H1 (cell line): ENCODE measurements around the gene PTPRD. TPM values are rescaled to one million over a fixed set of nuclear protein-coding genes. Genes with fewer than 3 reads are reported as not detected.

Source experiments
- CHD1 ChIP-seq: IDR thresholded peaks from 2 replicates; pipeline ENCODE4 v1.6.1; 2012; ENCODE audit warnings: low read depth, low read length, improper control_type of control experiment
- E2F6 ChIP-seq: IDR thresholded peaks from 2 replicates; pipeline ENCODE4 v1.6.1; 2012; ENCODE audit warnings: inconsistent platforms
- RFX5 ChIP-seq: IDR thresholded peaks from 2 replicates; pipeline ENCODE4 v1.6.1; 2011; ENCODE audit warnings: low read depth, low read length, improper control_type of control experiment, borderline replicate concordance
- SP4 ChIP-seq: IDR thresholded peaks from 2 replicates; pipeline ENCODE4 v1.6.1; 2012; ENCODE audit warnings: low read length, inconsistent platforms
- polyA plus RNA-seq, 7 experiments: library from polyadenylated mRNA; depleted of rRNA in 3 of 7; stranded (reverse) in 5 of 7; unstranded in 2 of 7; fragments of >200 nt in 5 of 7; fragments of 200-250 nt in 2 of 7; gene quantifications; 1 replicate in 5 of 7; 2 replicates in 1 of 7; 4 replicates in 1 of 7; pipeline versions ENCODE4 v1.2.1 to v1.2.3, GENCODE V29; 2011 to 2013; ENCODE audit warnings: missing spikeins in 2 of 7, mixed read lengths in 2 of 7
- total RNA-seq: library from RNA; stranded (reverse); fragmentation: NEBNext Ultra II Directional; extraction: Animal tissue kit (Norgen Biotek cat#: 25700); gene quantifications from 2 replicates; pipeline ENCODE4 v1.2.1, GENCODE V29; 2021

Gene PTPRD
- total and polyA plus RNA-seq, 2 of the 8 experiments (the other 6 are each of a cell fraction or from before 2014, with no cell fraction given), result 17.2 to 77.0 TPM

- no peak for TF ChIP-seq E2F6
- no peak for TF ChIP-seq RFX5
- no peak for TF ChIP-seq CHD1
- no peak for TF ChIP-seq SP4
Measured at GRCh38 chr9:8484597-8485191, 2128.1 kb downstream of the PTPRD start (continued).
